IMR-90 (cell line): Measurements from ENCODE around the gene SLC16A5. TPM values are rescaled to one million over a fixed set of nuclear protein-coding genes. Genes with fewer than 3 reads are reported as not detected.

Experiments
- ATAC-seq: fragments of 200-7000 bp; cut with Tn5 transposase; 2 replicates; pipeline ENCODE4 v1.9.1; 2020; ENCODE audit warnings: low read depth, mild to moderate bottlenecking, moderate library complexity
- BruUV-seq: library from RNA; stranded (reverse); fragments of 400-500 nt; replicated peaks from 2 replicates; lab custom pipeline; 2021; lab: Mats Ljungman, UMichigan
- CTCF ChIA-PET: fragments of 300-600 bp; formaldehyde crosslinking; extraction: SDS; loops from one replicate; lab custom pipeline; 2021; ENCODE audit warnings: antibody characterized with exemption; lab: Yijun Ruan, JAX
- POLR2A ChIA-PET: fragments of 300-600 bp; sonication (Branson Sonifier 250); formaldehyde crosslinking; loops from one replicate; lab custom pipeline; 2022; ENCODE audit warnings: antibody characterized with exemption; ENCODE audit not compliant: unreplicated experiment; lab: Charles Lee
- DNase-seq: peaks from one replicate; pipeline ENCODE4 v3.0.0; 2013
- H2AFZ ChIP-seq: replicated peaks from 2 replicates; pipeline ENCODE3; 2013; ENCODE audit warnings: low read length, mild to moderate bottlenecking; ENCODE audit not compliant: poor library complexity
- H2AK5ac ChIP-seq: 2 replicates; pipeline ENCODE4 v1.6.1; 2013; ENCODE audit warnings: low read depth, low read length, inconsistent platforms
- H2AK9ac ChIP-seq: replicated peaks from 2 replicates; pipeline ENCODE3; 2013; ENCODE audit warnings: mild to moderate bottlenecking, low read depth, low read length, moderate library complexity; ENCODE audit not compliant: poor library complexity
- H2BK120ac ChIP-seq: 2 replicates; pipeline ENCODE4 v1.6.1; 2013; ENCODE audit warnings: low read depth, low read length, inconsistent platforms
- H2BK15ac ChIP-seq: 3 replicates; pipeline ENCODE4 v1.6.1; 2013; ENCODE audit warnings: low read depth, low read length, inconsistent platforms
- H2BK20ac ChIP-seq: 2 replicates; pipeline ENCODE4 v1.6.1; 2013; ENCODE audit warnings: low read depth, mild to moderate bottlenecking, inconsistent platforms, low read length, moderate library complexity
- H2BK5ac ChIP-seq: 2 replicates; pipeline ENCODE4 v1.6.1; 2013; ENCODE audit warnings: mild to moderate bottlenecking, low read depth, low read length, inconsistent platforms; ENCODE audit not compliant: poor library complexity, severe bottlenecking
- H3K14ac ChIP-seq: replicated peaks from 2 replicates; pipeline ENCODE4 v1.6.1; 2013; ENCODE audit warnings: low read depth, low read length, inconsistent platforms
- H3K18ac ChIP-seq: 2 replicates; pipeline ENCODE4 v1.6.1; 2013; ENCODE audit warnings: low read depth, low read length, control low read depth
- H3K23ac ChIP-seq: 2 replicates; pipeline ENCODE4 v1.6.1; 2013; ENCODE audit warnings: low read depth, low read length, inconsistent platforms
- H3K27ac ChIP-seq: 2 replicates; pipeline ENCODE4 v1.5.1; 2013; ENCODE audit warnings: mild to moderate bottlenecking, control low read depth, low read length; ENCODE audit not compliant: insufficient read depth
- H3K27me3 ChIP-seq: 2 replicates; pipeline ENCODE4 v1.6.1; 2013; ENCODE audit warnings: low read length; ENCODE audit not compliant: control insufficient read depth, insufficient read depth
- H3K36me3 ChIP-seq: 2 replicates; pipeline ENCODE4 v1.6.1; 2013; ENCODE audit warnings: low read length, mixed read lengths; ENCODE audit not compliant: control insufficient read depth, insufficient read depth
- H3K4ac ChIP-seq: 2 replicates; pipeline ENCODE4 v1.6.1; 2013; ENCODE audit warnings: low read depth, low read length, inconsistent platforms
- H3K4me1 ChIP-seq: 2 replicates; pipeline ENCODE4 v1.6.1; 2013; ENCODE audit warnings: low read length, mixed read lengths; ENCODE audit not compliant: control insufficient read depth, insufficient read depth
- H3K4me2 ChIP-seq: 2 replicates; pipeline ENCODE4 v1.6.1; 2013; ENCODE audit warnings: low read depth, mild to moderate bottlenecking, control low read depth, low read length, moderate library complexity
- H3K4me3 ChIP-seq: 2 replicates; pipeline ENCODE4 v1.5.1; 2013; ENCODE audit warnings: low read depth, mild to moderate bottlenecking, control low read depth, low read length, moderate library complexity; ENCODE audit not compliant: insufficient read depth
- H3K56ac ChIP-seq: 2 replicates; pipeline ENCODE4 v1.6.1; 2013; ENCODE audit warnings: low read length, inconsistent platforms; ENCODE audit not compliant: insufficient read depth; ENCODE audit errors: extremely low read depth
- H3K79me1 ChIP-seq, 2 experiments: 2 replicates each; pipeline ENCODE4 v1.6.1; 2013; ENCODE audit warnings: low read length in 2 of 2, inconsistent platforms in 1 of 2, low read depth in 1 of 2
- H3K9ac ChIP-seq: 2 replicates; pipeline ENCODE4 v1.6.1; 2013; ENCODE audit warnings: low read depth, low read length, control low read depth
- H3K9me1 ChIP-seq: 2 replicates; pipeline ENCODE4 v1.6.1; 2013; ENCODE audit warnings: low read length, inconsistent platforms; ENCODE audit not compliant: insufficient read depth
- H3K9me3 ChIP-seq: 2 replicates; pipeline ENCODE4 v1.6.1; 2013; ENCODE audit warnings: low read length; ENCODE audit not compliant: control insufficient read depth, insufficient read depth
- H4K20me1 ChIP-seq: 2 replicates; pipeline ENCODE4 v1.6.1; 2013; ENCODE audit warnings: low read length, inconsistent platforms; ENCODE audit not compliant: insufficient read depth
- H4K5ac ChIP-seq: 2 replicates; pipeline ENCODE4 v1.6.1; 2013; ENCODE audit warnings: mild to moderate bottlenecking, low read depth, low read length, control low read depth
- H4K8ac ChIP-seq, 2 experiments: 2 replicates each; pipeline ENCODE4 v1.6.1; 2013; ENCODE audit warnings: low read depth in 2 of 2, low read length in 2 of 2, control low read depth in 1 of 2, inconsistent platforms in 1 of 2
- H4K91ac ChIP-seq: 2 replicates; pipeline ENCODE4 v1.6.1; 2013; ENCODE audit warnings: low read depth, low read length, inconsistent platforms; ENCODE audit not compliant: insufficient read depth
- BHLHE40 ChIP-seq: fragments of 150-350 bp; IDR thresholded peaks from 2 replicates; pipeline ENCODE4 v1.6.1; 2016; ENCODE audit warnings: mild to moderate bottlenecking, low read depth, low read length
- CEBPB ChIP-seq: IDR thresholded peaks from 2 replicates; pipeline ENCODE4 v1.6.1; 2012; ENCODE audit warnings: low read depth, low read length, improper control_type of control experiment
- CHD1 ChIP-seq: IDR thresholded peaks from 2 replicates; pipeline ENCODE4 v1.6.1; 2012; ENCODE audit warnings: low read depth, low read length, improper control_type of control experiment
- ELK1 ChIP-seq: fragments of 150-350 bp; IDR thresholded peaks from 2 replicates; pipeline ENCODE4 v1.6.1; 2016; ENCODE audit warnings: low read depth, mild to moderate bottlenecking, low read length, moderate library complexity, borderline replicate concordance
- MAFK ChIP-seq: IDR thresholded peaks from 2 replicates; pipeline ENCODE4 v1.6.1; 2012; ENCODE audit warnings: low read depth, low read length, improper control_type of control experiment
- MAZ ChIP-seq: IDR thresholded peaks from 2 replicates; pipeline ENCODE4 v1.6.1; 2012; ENCODE audit warnings: low read depth, mild to moderate bottlenecking, low read length, improper control_type of control experiment, moderate library complexity, borderline replicate concordance
- MXI1 ChIP-seq: IDR thresholded peaks from 2 replicates; pipeline ENCODE4 v1.6.1; 2012; ENCODE audit warnings: low read depth, mild to moderate bottlenecking, low read length, moderate library complexity, borderline replicate concordance
- NFE2L2 ChIP-seq: fragments of 150-350 bp; IDR thresholded peaks from 2 replicates; pipeline ENCODE4 v1.6.1; 2016; ENCODE audit warnings: low read depth, mild to moderate bottlenecking, low read length
- POLR2A ChIP-seq: IDR thresholded peaks from 2 replicates; pipeline ENCODE4 v1.6.1; 2012; ENCODE audit warnings: mild to moderate bottlenecking, low read depth, low read length
- RAD21 ChIP-seq: IDR thresholded peaks from 2 replicates; pipeline ENCODE4 v1.6.1; 2012; ENCODE audit warnings: low read length, improper control_type of control experiment
- RCOR1 ChIP-seq: IDR thresholded peaks from 2 replicates; pipeline ENCODE4 v1.6.1; 2012; ENCODE audit warnings: mild to moderate bottlenecking, low read length, improper control_type of control experiment; ENCODE audit not compliant: insufficient replicate concordance
- RFX5 ChIP-seq: IDR thresholded peaks from 2 replicates; pipeline ENCODE4 v1.8.0; 2012; ENCODE audit warnings: low read depth, mild to moderate bottlenecking, low read length, moderate library complexity
- SMC3 ChIP-seq: fragments of 150-350 bp; IDR thresholded peaks from 2 replicates; pipeline ENCODE4 v1.6.1; 2016; ENCODE audit warnings: low read depth, mild to moderate bottlenecking, antibody characterized with exemption, low read length, moderate library complexity
- WGBS, 2 experiments: methylation state at CpG; one replicate each; pipeline versions ENCODE4 v1.1.5 to v1.1.7; 2013; ENCODE audit warnings: missing lambda C conversion rate in 2 of 2; ENCODE audit not compliant: insufficient read length in 1 of 2; ENCODE audit errors: extremely low coverage in 2 of 2; 5-methylcytosine and 5-hydroxymethylcytosine counted together
- dilution Hi-C: fragments of 300-500 bp; cut with HindIII; formaldehyde crosslinking; loops from one replicate; pipeline ENCODE4 v1.14.3; 2018; ENCODE audit warnings: low sequenced_read_pairs; ENCODE audit not compliant: unreplicated experiment
- in situ Hi-C: fragments of 300-500 bp; cut with MboI; formaldehyde crosslinking; loops from 3 replicates; pipeline ENCODE4 v1.14.3; 2019; ENCODE audit warnings: low sequenced_read_pairs, inconsistent platforms, mixed read lengths
- intact Hi-C: fragments of 100-400 bp; cut with micrococcal nuclease; formaldehyde crosslinking; loops from 2 replicates; pipeline ENCODE4 v1.10.0; 2022
- polyA plus RNA-seq, 3 experiments: library from polyadenylated mRNA; depleted of rRNA; stranded (reverse); fragments of >200 nt; gene quantifications; 2 replicates each; pipeline ENCODE4 v1.2.3, GENCODE V29; 2012; ENCODE audit warnings: low replicate concordance in 1 of 3
- total RNA-seq: library from RNA; depleted of rRNA; stranded (reverse); fragments of >200 nt; gene quantifications from 2 replicates; pipeline ENCODE4 v1.2.3, GENCODE V29; 2012
- TF ChIP-seq, protein P1 (sequence below): conservative IDR thresholded peaks from 2 replicates; pipeline ENCODE4 v1.5.1; 2012; ENCODE audit warnings: mild to moderate bottlenecking, low read depth, low read length, improper control_type of control experiment
- TF ChIP-seq, protein P2 (sequence below): fragments of 150-350 bp; IDR thresholded peaks from 2 replicates; pipeline ENCODE4 v1.6.1; 2017; ENCODE audit warnings: mild to moderate bottlenecking, antibody characterized with exemption, low read length, low read depth

The SLC16A5 gene
- total and polyA plus RNA-seq, 2 of the 4 experiments (the other 2 are of a cell fraction): 1.8 to 7.1 TPM

DNA sequence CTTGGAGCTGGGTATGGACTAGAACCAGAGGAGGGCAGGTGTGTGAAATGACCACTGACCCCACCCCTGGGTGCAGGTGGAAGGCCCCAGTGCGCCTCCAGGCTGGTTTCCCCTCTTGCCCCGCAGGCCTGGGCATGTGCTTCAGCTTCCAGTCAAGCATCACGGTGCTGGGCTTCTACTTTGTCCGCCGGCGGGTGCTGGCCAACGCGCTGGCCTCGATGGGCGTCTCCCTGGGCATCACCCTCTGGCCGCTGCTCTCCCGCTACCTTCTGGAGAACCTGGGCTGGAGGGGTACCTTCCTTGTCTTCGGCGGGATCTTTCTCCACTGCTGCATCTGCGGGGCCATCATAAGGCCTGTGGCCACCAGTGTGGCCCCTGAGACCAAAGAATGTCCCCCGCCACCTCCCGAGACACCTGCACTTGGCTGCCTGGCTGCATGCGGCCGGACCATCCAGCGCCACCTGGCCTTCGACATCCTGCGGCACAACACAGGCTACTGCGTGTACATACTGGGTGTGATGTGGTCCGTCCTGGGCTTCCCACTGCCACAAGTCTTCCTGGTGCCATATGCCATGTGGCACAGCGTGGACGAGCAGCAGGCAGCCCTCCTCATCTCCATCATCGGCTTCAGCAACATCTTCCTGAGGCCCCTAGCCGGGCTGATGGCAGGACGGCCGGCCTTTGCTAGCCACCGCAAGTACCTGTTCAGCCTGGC is 12.3 kb downstream of the SLC16A5 start:
- Histone ChIP-seq H3K4ac (no peak overlapping the region; the same call in 1 of the 2 replicates), H2AK9ac (peak overlapping the region; percentile 42), H3K79me1 (peaks cover 0 to 2% of the 10 kb centered on the region in 2 experiments; a peak in 1 of 4 replicates), H4K5ac (no peak overlapping the region), H3K4me1 (peaks cover 4% of the 10 kb centered on the region), H3K23ac (no peak overlapping the region), H4K20me1 (no peaks in the 10 kb centered on the region; the same call in 1 of the 2 replicates), H3K14ac (no peak overlapping the region), H4K8ac (no peak overlapping the region), H3K4me2 (no peak overlapping the region), H3K27me3 (no peaks in the 10 kb centered on the region), H2BK5ac (no peak overlapping the region), H3K9ac (no peak overlapping the region), H3K9me1 (no peaks in the 10 kb centered on the region), H3K18ac (no peak overlapping the region), H3K27ac (no peak overlapping the region), H2BK120ac (no peak overlapping the region), H4K91ac (no peak overlapping the region), H3K4me3 (no peak overlapping the region), H3K36me3 (peaks cover 9% of the 10 kb centered on the region), H2BK20ac (no peak overlapping the region), H3K9me3 (no peaks in the 10 kb centered on the region), H2AK5ac (no peak overlapping the region), H2BK15ac (no peak overlapping the region), H2AFZ (no peak overlapping the region), H3K56ac (no peak overlapping the region)
- ATAC-seq (no peak), DNase-seq (no peak)
- POLR2A ChIA-PET: no interaction called here
- dilution Hi-C loops: no loop called here
- intact Hi-C loops: no loop called here
- BruUV-seq: no TSS peak
- in situ Hi-C loops: no loop called here
- CTCF ChIA-PET: no interaction called here
- TF ChIP-seq RAD21: no peak
- no peak for TF ChIP-seq POLR2A
- TF ChIP-seq MAZ: no peak
- TF ChIP-seq RCOR1: no peak
- TF ChIP-seq, protein P1, sequence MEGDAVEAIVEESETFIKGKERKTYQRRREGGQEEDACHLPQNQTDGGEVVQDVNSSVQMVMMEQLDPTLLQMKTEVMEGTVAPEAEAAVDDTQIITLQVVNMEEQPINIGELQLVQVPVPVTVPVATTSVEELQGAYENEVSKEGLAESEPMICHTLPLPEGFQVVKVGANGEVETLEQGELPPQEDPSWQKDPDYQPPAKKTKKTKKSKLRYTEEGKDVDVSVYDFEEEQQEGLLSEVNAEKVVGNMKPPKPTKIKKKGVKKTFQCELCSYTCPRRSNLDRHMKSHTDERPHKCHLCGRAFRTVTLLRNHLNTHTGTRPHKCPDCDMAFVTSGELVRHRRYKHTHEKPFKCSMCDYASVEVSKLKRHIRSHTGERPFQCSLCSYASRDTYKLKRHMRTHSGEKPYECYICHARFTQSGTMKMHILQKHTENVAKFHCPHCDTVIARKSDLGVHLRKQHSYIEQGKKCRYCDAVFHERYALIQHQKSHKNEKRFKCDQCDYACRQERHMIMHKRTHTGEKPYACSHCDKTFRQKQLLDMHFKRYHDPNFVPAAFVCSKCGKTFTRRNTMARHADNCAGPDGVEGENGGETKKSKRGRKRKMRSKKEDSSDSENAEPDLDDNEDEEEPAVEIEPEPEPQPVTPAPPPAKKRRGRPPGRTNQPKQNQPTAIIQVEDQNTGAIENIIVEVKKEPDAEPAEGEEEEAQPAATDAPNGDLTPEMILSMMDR: no peak
- no peak for TF ChIP-seq BHLHE40
- TF ChIP-seq CHD1: no peak
- TF ChIP-seq RFX5: no peak
- TF ChIP-seq ELK1: no peak
- no peak for TF ChIP-seq NFE2L2
- TF ChIP-seq SMC3: no peak
- no peak for TF ChIP-seq CEBPB
- no peak for TF ChIP-seq MAFK
- TF ChIP-seq MXI1: no peak
- TF ChIP-seq, protein P2, sequence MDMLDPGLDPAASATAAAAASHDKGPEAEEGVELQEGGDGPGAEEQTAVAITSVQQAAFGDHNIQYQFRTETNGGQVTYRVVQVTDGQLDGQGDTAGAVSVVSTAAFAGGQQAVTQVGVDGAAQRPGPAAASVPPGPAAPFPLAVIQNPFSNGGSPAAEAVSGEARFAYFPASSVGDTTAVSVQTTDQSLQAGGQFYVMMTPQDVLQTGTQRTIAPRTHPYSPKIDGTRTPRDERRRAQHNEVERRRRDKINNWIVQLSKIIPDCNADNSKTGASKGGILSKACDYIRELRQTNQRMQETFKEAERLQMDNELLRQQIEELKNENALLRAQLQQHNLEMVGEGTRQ: no peak
- 97% methylated on average over 25 of the region's 31 CpGs; no CpG with 5 or more reads in 1 of the 2 experiments for WGBS, 2 experiments
